H9 (cell line): ENCODE data around the gene KEL. TPM values are rescaled to one million over a fixed set of nuclear protein-coding genes. Genes with fewer than 3 reads are reported as not detected.

Source experiments
- DNase-seq: peaks from one replicate; pipeline ENCODE4 v3.0.0-alpha.2; 2017
- H2AFZ ChIP-seq: one replicate; pipeline ENCODE4 v1.6.1; 2013; ENCODE audit warnings: mild to moderate bottlenecking, low read length, control low read depth, moderate library complexity
- H2AK5ac ChIP-seq: 2 replicates; pipeline ENCODE4 v1.6.1; 2013; ENCODE audit warnings: low read length, control low read depth, mixed read lengths; ENCODE audit not compliant: insufficient read length
- H2BK120ac ChIP-seq: one replicate; pipeline ENCODE4 v1.6.1; 2013; ENCODE audit warnings: low read depth, mild to moderate bottlenecking, low read length, control low read depth, inconsistent platforms; ENCODE audit not compliant: poor library complexity, severe bottlenecking
- H2BK12ac ChIP-seq: 2 replicates; pipeline ENCODE4 v1.6.1; 2013; ENCODE audit warnings: low read length, control low read depth, mixed read lengths, low read depth; ENCODE audit not compliant: insufficient read length
- H2BK15ac ChIP-seq: 2 replicates; pipeline ENCODE4 v1.6.1; 2013; ENCODE audit warnings: low read depth, low read length, control low read depth
- H2BK20ac ChIP-seq: one replicate; pipeline ENCODE4 v1.6.1; 2013; ENCODE audit warnings: low read depth, mild to moderate bottlenecking, low read length, control low read depth, inconsistent platforms; ENCODE audit not compliant: poor library complexity, severe bottlenecking
- H2BK5ac ChIP-seq: 2 replicates; pipeline ENCODE4 v1.6.1; 2013; ENCODE audit warnings: low read length, control low read depth, mixed read lengths; ENCODE audit not compliant: insufficient read length
- H3K14ac ChIP-seq: 2 replicates; pipeline ENCODE4 v1.6.1; 2013; ENCODE audit warnings: low read length, control low read depth; ENCODE audit not compliant: insufficient read depth
- H3K18ac ChIP-seq: 2 replicates; pipeline ENCODE4 v1.6.1; 2013; ENCODE audit warnings: low read depth, mild to moderate bottlenecking, mixed read lengths, low read length, control low read depth; ENCODE audit not compliant: insufficient read length
- H3K23ac ChIP-seq: 2 replicates; pipeline ENCODE4 v1.6.1; 2013; ENCODE audit warnings: low read length, control low read depth, mixed read lengths, low read depth; ENCODE audit not compliant: insufficient read length
- H3K23me2 ChIP-seq: 2 replicates; pipeline ENCODE4 v1.6.1; 2013; ENCODE audit warnings: low read depth, mild to moderate bottlenecking, mixed read lengths, low read length, control low read depth; ENCODE audit not compliant: insufficient read length, poor library complexity, severe bottlenecking
- H3K27ac ChIP-seq: 2 replicates; pipeline ENCODE4 v1.5.1; 2013; ENCODE audit warnings: low read length, control low read depth, mixed read lengths, low read depth; ENCODE audit not compliant: insufficient read length
- H3K27me3 ChIP-seq: 2 replicates; pipeline ENCODE4 v1.6.1; 2013; ENCODE audit warnings: low read length, control low read depth, inconsistent platforms; ENCODE audit not compliant: insufficient read depth
- H3K4ac ChIP-seq: 2 replicates; pipeline ENCODE4 v1.6.1; 2013; ENCODE audit warnings: low read depth, mild to moderate bottlenecking, control low read depth, inconsistent platforms, low read length, moderate library complexity
- H3K4me1 ChIP-seq: 2 replicates; pipeline ENCODE4 v1.6.1; 2013; ENCODE audit warnings: low read length, control low read depth, inconsistent platforms; ENCODE audit not compliant: insufficient read depth
- H3K4me2 ChIP-seq: 2 replicates; pipeline ENCODE4 v1.6.1; 2013; ENCODE audit warnings: low read length, control low read depth, mixed read lengths; ENCODE audit not compliant: insufficient read length, insufficient read depth
- H3K56ac ChIP-seq: 2 replicates; pipeline ENCODE4 v1.6.1; 2013; ENCODE audit warnings: low read depth, mild to moderate bottlenecking, mixed read lengths, low read length, control low read depth; ENCODE audit not compliant: insufficient read length
- H3K79me1 ChIP-seq: 2 replicates; pipeline ENCODE4 v1.6.1; 2013; ENCODE audit warnings: low read depth, mild to moderate bottlenecking, moderate library complexity, low read length, control low read depth, inconsistent platforms; ENCODE audit not compliant: insufficient read depth, poor library complexity, severe bottlenecking
- H3K79me2 ChIP-seq: 2 replicates; pipeline ENCODE4 v1.6.1; 2013; ENCODE audit warnings: low read length, control low read depth, inconsistent platforms; ENCODE audit not compliant: insufficient read depth
- H3K9ac ChIP-seq: 2 replicates; pipeline ENCODE4 v1.6.1; 2013; ENCODE audit warnings: low read length, control low read depth, mixed read lengths; ENCODE audit not compliant: insufficient read length; ENCODE audit errors: extremely low read depth
- H3K9me3 ChIP-seq: one replicate; pipeline ENCODE4 v1.6.1; 2013; ENCODE audit warnings: low read depth, low read length, inconsistent platforms; ENCODE audit not compliant: control insufficient read depth
- H3T11ph ChIP-seq: one replicate; pipeline ENCODE4 v1.6.1; 2013; ENCODE audit warnings: mild to moderate bottlenecking, low read length, control low read depth, inconsistent platforms
- H4K20me1 ChIP-seq: one replicate; pipeline ENCODE4 v1.6.1; 2013; ENCODE audit not compliant: control insufficient read depth, insufficient read length, insufficient read depth
- H4K5ac ChIP-seq: 2 replicates; pipeline ENCODE4 v1.6.1; 2013; ENCODE audit warnings: low read depth, mild to moderate bottlenecking, mixed read lengths, low read length, control low read depth; ENCODE audit not compliant: insufficient read length
- H4K8ac ChIP-seq: replicated peaks from 2 replicates; pipeline ENCODE4 v1.6.1; 2013; ENCODE audit warnings: low read length, control low read depth, mixed read lengths, low read depth; ENCODE audit not compliant: insufficient read length
- H4K91ac ChIP-seq: 2 replicates; pipeline ENCODE4 v1.6.1; 2013; ENCODE audit warnings: low read depth, mild to moderate bottlenecking, moderate library complexity, mixed read lengths, low read length, control low read depth; ENCODE audit not compliant: insufficient read length
- H3K27ac Mint-ChIP-seq, 3 experiments: 2 replicates in 2 of 3; 3 replicates in 1 of 3; pipeline ENCODE4 v1.8.0; 2020 to 2021; ENCODE audit warnings: mixed read lengths in 3 of 3, mild to moderate bottlenecking in 1 of 3, moderate library complexity in 1 of 3
- H3K27me3 Mint-ChIP-seq: 2 replicates; pipeline ENCODE4 v1.8.0; 2021; ENCODE audit warnings: low read depth, mild to moderate bottlenecking, moderate library complexity, mixed read lengths
- H3K36me3 Mint-ChIP-seq, 3 experiments: 2 replicates in 2 of 3; 3 replicates in 1 of 3; pipeline ENCODE4 v1.8.0; 2020 to 2021; ENCODE audit warnings: low read depth in 3 of 3, mixed read lengths in 3 of 3; ENCODE audit not compliant: insufficient read depth in 1 of 3
- H3K4me1 Mint-ChIP-seq, 2 experiments: 2 replicates each; pipeline ENCODE4 v1.8.0; 2020; ENCODE audit warnings: mixed read lengths in 2 of 2
- H3K4me3 Mint-ChIP-seq, 2 experiments: 2 replicates in 1 of 2; 3 replicates in 1 of 2; pipeline ENCODE4 v1.8.0; 2020 to 2021; ENCODE audit warnings: mild to moderate bottlenecking in 2 of 2, mixed read lengths in 2 of 2, moderate library complexity in 1 of 2
- H3K9me3 Mint-ChIP-seq, 2 experiments: 2 replicates in 1 of 2; 3 replicates in 1 of 2; pipeline ENCODE4 v1.8.0; 2020; ENCODE audit warnings: mild to moderate bottlenecking in 2 of 2, mixed read lengths in 2 of 2, moderate library complexity in 1 of 2
- WGBS: extraction: QIAGEN DNeasy Blood & Tissue Kit; methylation state at CpG from one replicate; pipeline ENCODE4 v1.1.7; 2013; ENCODE audit warnings: missing lambda C conversion rate, low lambda C conversion rate, mixed read lengths; ENCODE audit not compliant: insufficient read length; ENCODE audit errors: extremely low coverage; 5-methylcytosine and 5-hydroxymethylcytosine counted together
- total RNA-seq: library from RNA; stranded (reverse); gene quantifications from 2 replicates; pipeline ENCODE4 v1.2.1, GENCODE V29; 2021
- TF ChIP-seq, protein P1 (sequence below): fragments of 200-600 bp; sonication (generic); conservative IDR thresholded peaks from 3 replicates; pipeline ENCODE4 v1.8.0; 2021; ENCODE audit warnings: antibody characterized with exemption, mild to moderate bottlenecking

The KEL gene
- total RNA-seq, 1 experiment from 2014 or later, result 1.5 TPM

DNA sequence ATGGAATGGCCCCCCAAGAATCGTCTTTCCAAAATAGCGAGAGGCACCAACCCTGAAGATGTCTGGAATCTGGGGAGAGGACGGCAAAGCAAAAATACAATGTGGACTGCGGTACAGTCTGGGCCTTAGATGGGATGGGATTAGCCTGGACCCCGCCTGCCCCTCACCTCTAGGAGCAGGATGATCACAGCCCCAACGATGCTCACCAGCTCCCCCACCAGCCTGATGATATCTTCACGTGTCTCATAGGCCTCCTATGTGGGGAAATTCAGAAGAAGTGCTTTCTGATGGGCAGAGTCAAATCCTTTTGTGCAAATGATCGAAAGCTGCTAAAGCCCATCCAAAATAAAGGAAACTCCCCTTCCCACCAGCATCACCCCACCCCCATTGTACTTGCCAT, 46.8 kb downstream of the KEL start:
- 0 out of 5 replicates have a peak, but pooled peaks cover 0 to 3% of the 10 kb centered on the region in 2 experiments for H3K9me3 Mint-ChIP-seq
- H2BK120ac ChIP-seq, result no peak overlapping the region

More for the DNA sequence above, 46.8 kb downstream of the KEL start:
- no peak overlapping the region for H3K4ac ChIP-seq
- no peak overlapping the region for H3K14ac ChIP-seq
- H3K27ac Mint-ChIP-seq, result no peak overlapping the region
- no peaks in the 10 kb centered on the region for H4K20me1 ChIP-seq
- no peak overlapping the region for H2BK15ac ChIP-seq
- no peaks in the 10 kb centered on the region for H3K79me2 ChIP-seq
- H2BK5ac ChIP-seq, result no peak overlapping the region
- H4K8ac ChIP-seq, result no peak overlapping the region
- no peak overlapping the region for H4K5ac ChIP-seq
- H3K9ac ChIP-seq, result no peak overlapping the region
- H3K4me1 ChIP-seq, result no peaks in the 10 kb centered on the region
- TF ChIP-seq, protein P1, sequence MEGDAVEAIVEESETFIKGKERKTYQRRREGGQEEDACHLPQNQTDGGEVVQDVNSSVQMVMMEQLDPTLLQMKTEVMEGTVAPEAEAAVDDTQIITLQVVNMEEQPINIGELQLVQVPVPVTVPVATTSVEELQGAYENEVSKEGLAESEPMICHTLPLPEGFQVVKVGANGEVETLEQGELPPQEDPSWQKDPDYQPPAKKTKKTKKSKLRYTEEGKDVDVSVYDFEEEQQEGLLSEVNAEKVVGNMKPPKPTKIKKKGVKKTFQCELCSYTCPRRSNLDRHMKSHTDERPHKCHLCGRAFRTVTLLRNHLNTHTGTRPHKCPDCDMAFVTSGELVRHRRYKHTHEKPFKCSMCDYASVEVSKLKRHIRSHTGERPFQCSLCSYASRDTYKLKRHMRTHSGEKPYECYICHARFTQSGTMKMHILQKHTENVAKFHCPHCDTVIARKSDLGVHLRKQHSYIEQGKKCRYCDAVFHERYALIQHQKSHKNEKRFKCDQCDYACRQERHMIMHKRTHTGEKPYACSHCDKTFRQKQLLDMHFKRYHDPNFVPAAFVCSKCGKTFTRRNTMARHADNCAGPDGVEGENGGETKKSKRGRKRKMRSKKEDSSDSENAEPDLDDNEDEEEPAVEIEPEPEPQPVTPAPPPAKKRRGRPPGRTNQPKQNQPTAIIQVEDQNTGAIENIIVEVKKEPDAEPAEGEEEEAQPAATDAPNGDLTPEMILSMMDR, result no peak
- DNase-seq, result no peak
- no peak overlapping the region for H2AFZ ChIP-seq
- no peak overlapping the region for H4K91ac ChIP-seq
- no peak overlapping the region for H3K27ac ChIP-seq
- no CpG with 5 or more reads among the region's 8 CpGs for WGBS
- H3K18ac ChIP-seq, result no peak overlapping the region
- H3K36me3 Mint-ChIP-seq, result no peaks in the 10 kb centered on the region
- no peak overlapping the region for H3K56ac ChIP-seq
- H2BK20ac ChIP-seq, result no peak overlapping the region
- no peak overlapping the region for H3K23ac ChIP-seq
- H3K79me1 ChIP-seq, result no peaks in the 10 kb centered on the region
- no peaks in the 10 kb centered on the region for H3K9me3 ChIP-seq
- no peak overlapping the region for H3K4me2 ChIP-seq
- H2AK5ac ChIP-seq, result no peak overlapping the region
- no peak overlapping the region for H2BK12ac ChIP-seq
- peaks cover 4 to 7% of the 10 kb centered on the region in 2 experiments for H3K4me1 Mint-ChIP-seq
- H3K23me2 ChIP-seq, result no peaks in the 10 kb centered on the region
- no peaks in the 10 kb centered on the region for H3K27me3 ChIP-seq
- H3K27me3 Mint-ChIP-seq, result peaks cover 16% of the 10 kb centered on the region
- H3T11ph ChIP-seq, result no peak overlapping the region
- no peak overlapping the region for H3K4me3 Mint-ChIP-seq
